ENCODE data around the gene SF1. TPM values are rescaled to one million over a fixed set of nuclear protein-coding genes. Genes with fewer than 3 reads are reported as not detected.
A peak's percentile ranks its signal among the peaks of the same experiment; 100 is the strongest.

SF1 gene
- total RNA-seq, 1 donor from 2014 or later = 415 TPM

GRCh38 chr11:64723117-64723906 is 55.0 kb downstream of the SF1 start, which contains the start of gene NRXN2:
TSS of gene NRXN2 (minus strand) at chr11:64723197. CDS start at chr11:64713699, 9,498 bp downstream.
- Mint-ChIP-seq H3K36me3 (ENCODE audit: unreplicated experiment) (no peaks in the 10 kb centered on the region), H3K4me3 (ENCODE audit: unreplicated experiment) (peak within 1 kb of the TSS; percentile 89), H3K4me1 (ENCODE audit: low read depth, unreplicated experiment) (peaks cover 26% of the 10 kb centered on the region), H3K9me3 (ENCODE audit: unreplicated experiment) (peaks cover 11% of the 10 kb centered on the region), H3K27ac (ENCODE audit: unreplicated experiment) (peak within 1 kb of the TSS; percentile 64), H3K27me3 (ENCODE audit: unreplicated experiment) (peaks cover 26% of the 10 kb centered on the region)
- peak; percentile 93 for DNase-seq
- TF ChIP-seq CTCF (IDR thresholded peaks at IDR 0.05; ENCODE audit: partially characterized antibody, unreplicated experiment) = peak; percentile 98

- Mint-ChIP-seq H3K36me3 (ENCODE audit: unreplicated experiment) (no peaks in the 10 kb centered on the region), H3K4me1 (ENCODE audit: low read depth, unreplicated experiment) (peaks cover 28% of the 10 kb centered on the region), H3K27me3 (ENCODE audit: unreplicated experiment) (peaks cover 27% of the 10 kb centered on the region), H3K4me3 (ENCODE audit: unreplicated experiment) (peak overlapping the region; percentile 89), H3K9me3 (ENCODE audit: unreplicated experiment) (peaks cover 11% of the 10 kb centered on the region), H3K27ac (ENCODE audit: unreplicated experiment) (peak overlapping the region; percentile 59)
- DNase-seq = peak; percentile 31
- no peak for TF ChIP-seq CTCF (IDR thresholded peaks at IDR 0.05; ENCODE audit: partially characterized antibody, unreplicated experiment)
Measured at GRCh38 chr11:64722141-64723065, 55.9 kb downstream of the SF1 start.

GRCh38 chr11:64721359-64721699 is 57.0 kb downstream of the SF1 start:
- peaks cover 30% of the 10 kb centered on the region for H3K4me1 Mint-ChIP-seq (ENCODE audit: low read depth, unreplicated experiment)
- H3K36me3 Mint-ChIP-seq (ENCODE audit: unreplicated experiment) = no peaks in the 10 kb centered on the region
- no peak for DNase-seq
- TF ChIP-seq CTCF (IDR thresholded peaks at IDR 0.05; ENCODE audit: partially characterized antibody, unreplicated experiment) = no peak
- H3K27me3 Mint-ChIP-seq (ENCODE audit: unreplicated experiment) = peaks cover 28% of the 10 kb centered on the region
- no peak overlapping the region for H3K27ac Mint-ChIP-seq (ENCODE audit: unreplicated experiment)
- H3K4me3 Mint-ChIP-seq (ENCODE audit: unreplicated experiment) = peak overlapping the region; percentile 89
- H3K9me3 Mint-ChIP-seq (ENCODE audit: unreplicated experiment) = peaks cover 11% of the 10 kb centered on the region

- H3K4me3 Mint-ChIP-seq (ENCODE audit: unreplicated experiment) = peak overlapping the region; percentile 59
- peaks cover 34% of the 10 kb centered on the region for H3K4me1 Mint-ChIP-seq (ENCODE audit: low read depth, unreplicated experiment)
- no peak for TF ChIP-seq CTCF (IDR thresholded peaks at IDR 0.05; ENCODE audit: partially characterized antibody, unreplicated experiment)
- peaks cover 11% of the 10 kb centered on the region for H3K9me3 Mint-ChIP-seq (ENCODE audit: unreplicated experiment)
- no peak for DNase-seq
- H3K27ac Mint-ChIP-seq (ENCODE audit: unreplicated experiment) = no peak overlapping the region
- peaks cover 28% of the 10 kb centered on the region for H3K27me3 Mint-ChIP-seq (ENCODE audit: unreplicated experiment)
- H3K36me3 Mint-ChIP-seq (ENCODE audit: unreplicated experiment) = no peaks in the 10 kb centered on the region
Measured at GRCh38 chr11:64720640-64721358, 57.5 kb downstream of the SF1 start.
